ENCODE results near the gene GRIN2A.

Gene GRIN2A

GRCh38 chr16:9860876-9861275 lies 321.4 kb downstream of the GRIN2A start:
- no peak overlapping the region for H3K27ac ChIP-seq
- TF ChIP-seq CTCF (conservative IDR thresholded peaks at IDR 0.05) (no peak), ZFX (IDR thresholded peaks at IDR 0.05) (no peak)

DNA sequence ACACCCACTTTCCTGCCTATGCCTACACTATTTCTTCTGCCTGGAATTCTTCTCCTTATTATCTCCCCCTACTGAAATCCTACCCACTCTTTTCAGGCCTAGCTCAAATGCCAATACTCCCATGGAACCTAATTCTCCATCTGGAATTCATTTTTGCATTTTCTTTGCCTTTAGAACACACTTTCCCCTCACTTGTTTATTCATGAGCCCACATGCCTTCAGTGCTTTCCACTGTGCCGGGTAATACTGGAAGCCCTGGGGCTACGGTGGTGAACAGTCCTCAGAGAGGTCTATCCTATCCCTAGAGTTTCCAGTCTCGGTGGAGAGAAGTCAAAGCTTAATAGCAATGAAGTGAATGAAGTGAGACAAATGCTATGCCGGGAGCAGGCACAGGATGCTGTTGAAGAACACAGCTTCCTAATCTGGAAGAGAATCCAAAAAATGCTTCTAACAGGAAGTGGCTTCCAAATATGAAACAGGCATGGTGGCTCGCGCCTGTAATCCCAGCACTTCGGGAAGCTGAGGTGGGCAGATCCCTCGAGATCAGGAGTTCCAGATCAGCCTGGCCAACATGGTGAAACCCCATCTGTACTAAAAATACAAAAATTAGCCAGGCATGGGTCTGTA lies 322.4 kb downstream of the GRIN2A start:
- H3K27ac ChIP-seq: no peak overlapping the region
- TF ChIP-seq CTCF (conservative IDR thresholded peaks at IDR 0.05) (no peak), ZFX (IDR thresholded peaks at IDR 0.05) (no peak)

DNA sequence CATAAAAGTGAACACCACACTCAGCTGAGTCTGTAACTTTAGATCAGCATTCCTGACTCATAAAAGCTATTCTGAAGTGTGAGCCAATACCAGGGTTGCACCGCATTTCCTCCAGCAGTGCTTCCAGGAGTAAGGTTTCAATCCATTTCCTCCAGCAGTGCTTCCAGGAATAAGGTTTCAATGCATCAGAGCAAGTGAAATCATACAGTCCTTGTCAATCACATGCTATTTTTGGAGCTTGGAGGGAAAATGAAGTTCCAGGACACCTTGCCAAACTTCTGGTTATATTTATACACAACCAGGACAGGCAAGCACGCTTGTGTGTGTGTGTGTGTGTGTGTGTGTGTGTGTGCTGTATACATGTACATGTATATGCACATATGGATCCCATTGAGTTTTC lies 327.6 kb downstream of the GRIN2A start:
- no peak for TF ChIP-seq CTCF (conservative IDR thresholded peaks at IDR 0.05)
- no peak for TF ChIP-seq ZFX (IDR thresholded peaks at IDR 0.05)
- H3K27ac ChIP-seq: no peak overlapping the region

DNA sequence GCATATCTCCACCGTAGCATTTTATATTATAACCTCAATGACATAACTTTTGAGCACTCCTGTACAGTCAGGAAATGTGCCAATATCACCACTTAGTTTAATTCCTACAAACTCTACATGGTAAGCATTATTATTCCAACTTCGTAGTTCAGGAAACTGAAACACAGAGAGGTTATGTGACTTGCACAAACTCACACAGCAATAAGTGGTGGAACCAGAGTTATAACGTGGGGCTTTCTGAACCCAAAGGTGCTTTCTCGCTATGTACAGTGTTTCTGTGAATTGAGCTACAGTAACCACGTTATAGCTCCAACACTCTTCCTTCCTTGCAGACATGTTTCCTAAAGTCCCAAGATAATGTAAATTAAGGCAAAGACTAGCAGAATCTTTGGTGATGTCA lies 330.2 kb downstream of the GRIN2A start:
- no peak for TF ChIP-seq ZFX (IDR thresholded peaks at IDR 0.05)
- TF ChIP-seq CTCF (conservative IDR thresholded peaks at IDR 0.05): no peak

GRCh38 chr16:9850817-9851216 lies 331.4 kb downstream of the GRIN2A start:
- TF ChIP-seq CTCF (conservative IDR thresholded peaks at IDR 0.05): no peak
- TF ChIP-seq ZFX (IDR thresholded peaks at IDR 0.05): no peak
- H3K27ac ChIP-seq: no peak overlapping the region

More for the DNA sequence above, 330.2 kb downstream of the GRIN2A start:
- H3K27ac ChIP-seq: no peak overlapping the region

GRCh38 chr16:9849697-9850245 lies 332.5 kb downstream of the GRIN2A start:
- no peak overlapping the region for H3K27ac ChIP-seq
- TF ChIP-seq ZFX (IDR thresholded peaks at IDR 0.05) (no peak), CTCF (conservative IDR thresholded peaks at IDR 0.05) (no peak)

DNA sequence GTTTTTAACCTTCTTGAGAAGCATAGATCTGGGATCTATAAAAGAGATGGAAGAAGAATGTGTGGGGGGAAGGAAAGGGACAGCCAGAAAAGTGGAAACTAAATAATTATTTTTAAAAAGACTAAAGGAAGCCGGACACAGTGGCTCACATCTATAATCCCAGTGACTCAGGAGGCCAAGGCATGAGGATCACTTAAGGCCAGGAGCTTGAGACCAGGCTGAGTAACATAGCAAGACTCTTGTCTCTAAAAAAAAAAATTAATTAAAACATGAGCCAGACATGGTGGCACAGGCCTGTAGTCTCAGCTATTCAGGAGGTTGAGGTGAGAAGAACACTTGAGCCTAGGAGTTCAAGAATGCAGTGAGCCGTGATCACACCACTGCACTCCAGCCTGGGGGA lies 335.1 kb downstream of the GRIN2A start:
- no peak overlapping the region for H3K27ac ChIP-seq
- TF ChIP-seq CTCF (conservative IDR thresholded peaks at IDR 0.05): no peak
- no peak for TF ChIP-seq ZFX (IDR thresholded peaks at IDR 0.05)

All from C4-2B (cell line).